Measurements from ENCODE around the gene MBP.

The MBP gene

DNA sequence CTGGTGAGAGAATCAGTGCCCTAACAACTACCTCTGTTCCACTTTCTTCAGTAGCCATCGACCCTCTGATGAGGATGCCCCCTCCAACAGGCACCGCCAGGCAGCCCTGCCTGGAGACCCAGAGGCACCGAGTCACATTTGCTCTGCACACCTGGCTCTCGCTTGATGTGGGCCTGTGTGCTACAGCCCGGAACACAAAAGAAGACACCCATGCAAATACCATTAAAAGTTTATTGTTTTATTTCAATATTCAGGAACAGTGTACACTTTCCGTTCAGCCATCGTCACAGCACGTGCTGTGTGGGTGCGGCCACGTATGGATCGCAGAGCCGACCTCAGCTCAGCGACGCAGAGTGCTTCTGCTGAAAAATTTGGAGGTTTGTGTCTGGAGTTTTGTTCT lies 154.0 kb downstream of the MBP start:
- no peak for TF ChIP-seq ZFX (IDR thresholded peaks at IDR 0.05)
- H3K27ac ChIP-seq, result no peak overlapping the region

DNA sequence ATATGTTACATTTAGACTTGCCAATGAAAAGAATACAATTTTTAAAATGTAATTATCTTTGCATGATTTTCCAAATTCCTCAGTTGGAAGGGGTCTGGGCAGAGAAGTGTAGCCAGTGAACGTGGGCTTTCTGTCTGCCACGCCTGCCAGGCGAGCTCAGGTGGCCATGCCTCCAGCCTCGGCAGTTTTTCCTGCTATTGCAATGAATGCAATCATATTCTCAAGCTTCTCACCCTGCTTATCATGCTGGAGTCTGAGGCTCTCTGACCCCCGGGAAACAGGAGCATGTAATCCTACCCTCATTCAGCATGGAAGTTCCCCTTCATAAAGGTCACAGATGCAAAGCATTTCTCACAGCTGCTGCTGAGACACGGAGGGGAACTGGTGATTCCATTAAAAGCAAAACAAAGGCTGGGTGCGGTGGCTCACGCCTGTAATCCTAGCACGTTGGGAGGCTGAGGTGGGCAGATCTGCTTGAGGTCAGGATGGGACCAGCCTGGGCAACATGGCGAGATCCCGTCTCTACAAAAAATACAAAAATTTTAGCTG lies 154.8 kb downstream of the MBP start:
- H3K27ac ChIP-seq, result no peak overlapping the region
- TF ChIP-seq, protein P1, sequence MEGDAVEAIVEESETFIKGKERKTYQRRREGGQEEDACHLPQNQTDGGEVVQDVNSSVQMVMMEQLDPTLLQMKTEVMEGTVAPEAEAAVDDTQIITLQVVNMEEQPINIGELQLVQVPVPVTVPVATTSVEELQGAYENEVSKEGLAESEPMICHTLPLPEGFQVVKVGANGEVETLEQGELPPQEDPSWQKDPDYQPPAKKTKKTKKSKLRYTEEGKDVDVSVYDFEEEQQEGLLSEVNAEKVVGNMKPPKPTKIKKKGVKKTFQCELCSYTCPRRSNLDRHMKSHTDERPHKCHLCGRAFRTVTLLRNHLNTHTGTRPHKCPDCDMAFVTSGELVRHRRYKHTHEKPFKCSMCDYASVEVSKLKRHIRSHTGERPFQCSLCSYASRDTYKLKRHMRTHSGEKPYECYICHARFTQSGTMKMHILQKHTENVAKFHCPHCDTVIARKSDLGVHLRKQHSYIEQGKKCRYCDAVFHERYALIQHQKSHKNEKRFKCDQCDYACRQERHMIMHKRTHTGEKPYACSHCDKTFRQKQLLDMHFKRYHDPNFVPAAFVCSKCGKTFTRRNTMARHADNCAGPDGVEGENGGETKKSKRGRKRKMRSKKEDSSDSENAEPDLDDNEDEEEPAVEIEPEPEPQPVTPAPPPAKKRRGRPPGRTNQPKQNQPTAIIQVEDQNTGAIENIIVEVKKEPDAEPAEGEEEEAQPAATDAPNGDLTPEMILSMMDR (conservative IDR thresholded peaks at IDR 0.05), result no peak
- TF ChIP-seq ZFX (IDR thresholded peaks at IDR 0.05), result no peak

DNA sequence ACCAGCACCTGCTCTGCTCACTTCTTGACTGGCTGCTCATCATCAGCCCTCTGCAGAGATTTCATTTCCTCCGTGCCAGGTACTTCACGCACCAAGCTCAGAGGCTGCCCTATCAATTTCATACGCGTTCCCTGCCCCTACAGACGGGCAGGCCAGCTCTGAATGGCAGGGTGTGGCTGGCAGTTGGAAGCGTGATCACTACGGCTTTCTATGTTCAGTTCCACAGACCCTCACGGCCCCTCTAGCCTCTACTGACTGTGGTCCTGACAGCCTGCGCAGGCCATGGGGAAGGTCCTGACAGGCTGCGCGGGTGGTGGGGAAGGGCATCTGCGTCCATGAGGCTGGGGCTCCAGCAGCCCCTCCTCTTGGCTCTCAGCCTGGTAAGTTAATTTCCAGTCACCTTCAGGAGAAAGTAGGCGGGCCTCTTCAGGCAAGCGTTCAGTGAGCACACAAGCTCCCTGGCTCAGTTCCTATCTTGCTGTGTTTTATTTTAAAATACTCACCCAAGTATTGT lies 155.4 kb downstream of the MBP start:
- TF ChIP-seq, protein P1 (conservative IDR thresholded peaks at IDR 0.05), result no peak
- TF ChIP-seq ZFX (IDR thresholded peaks at IDR 0.05), result no peak
- H3K27ac ChIP-seq, result no peak overlapping the region

DNA sequence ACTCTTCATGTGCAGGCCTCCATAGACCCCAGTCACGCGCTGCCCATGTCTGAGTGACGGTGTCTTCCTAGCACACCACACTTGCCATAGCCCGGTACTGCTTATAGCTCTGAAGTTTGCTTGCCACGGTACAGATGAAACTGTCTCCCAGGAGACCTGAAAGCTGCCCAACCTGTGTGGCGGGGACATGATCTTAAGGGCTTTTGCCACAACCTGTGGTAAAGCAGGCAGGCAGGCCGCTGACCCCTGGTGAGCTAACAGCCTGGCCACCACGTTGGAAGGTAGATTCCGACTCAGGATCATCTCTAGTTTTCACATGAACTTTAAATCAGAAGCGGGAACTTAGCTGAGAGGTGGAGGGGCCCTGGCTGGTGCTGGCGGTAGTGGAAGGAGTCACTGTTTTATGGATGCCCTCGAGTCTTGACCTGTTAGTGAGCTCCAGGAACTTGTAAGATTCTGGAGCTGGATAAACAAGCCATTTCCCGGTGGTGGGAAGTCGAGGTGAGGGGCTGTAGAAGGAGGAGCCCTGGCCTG lies 156.9 kb downstream of the MBP start:
- no peak overlapping the region for H3K27ac ChIP-seq
- TF ChIP-seq, protein P1 (conservative IDR thresholded peaks at IDR 0.05), result no peak
- no peak for TF ChIP-seq ZFX (IDR thresholded peaks at IDR 0.05)

DNA sequence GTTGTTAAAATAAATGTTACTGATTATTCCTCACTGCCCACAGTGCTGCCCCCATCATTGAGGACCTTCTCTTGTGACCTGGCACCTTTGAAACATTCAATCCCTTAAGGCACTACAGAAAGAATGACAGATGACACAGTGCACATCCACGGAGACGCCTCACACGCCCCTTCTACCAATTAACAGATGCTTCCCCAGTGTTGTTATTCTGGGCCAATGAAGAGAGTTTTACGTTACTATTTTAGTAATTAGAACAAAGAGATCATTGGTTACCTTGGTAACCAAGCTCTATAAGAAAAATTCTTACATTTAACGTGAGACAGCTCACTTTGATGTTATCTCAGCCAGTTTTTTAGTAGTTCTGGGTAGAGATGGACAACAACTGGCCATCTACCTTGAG lies 158.2 kb downstream of the MBP start:
- TF ChIP-seq ZFX (IDR thresholded peaks at IDR 0.05), result no peak
- TF ChIP-seq, protein P1 (conservative IDR thresholded peaks at IDR 0.05), result no peak
- no peak overlapping the region for H3K27ac ChIP-seq

DNA sequence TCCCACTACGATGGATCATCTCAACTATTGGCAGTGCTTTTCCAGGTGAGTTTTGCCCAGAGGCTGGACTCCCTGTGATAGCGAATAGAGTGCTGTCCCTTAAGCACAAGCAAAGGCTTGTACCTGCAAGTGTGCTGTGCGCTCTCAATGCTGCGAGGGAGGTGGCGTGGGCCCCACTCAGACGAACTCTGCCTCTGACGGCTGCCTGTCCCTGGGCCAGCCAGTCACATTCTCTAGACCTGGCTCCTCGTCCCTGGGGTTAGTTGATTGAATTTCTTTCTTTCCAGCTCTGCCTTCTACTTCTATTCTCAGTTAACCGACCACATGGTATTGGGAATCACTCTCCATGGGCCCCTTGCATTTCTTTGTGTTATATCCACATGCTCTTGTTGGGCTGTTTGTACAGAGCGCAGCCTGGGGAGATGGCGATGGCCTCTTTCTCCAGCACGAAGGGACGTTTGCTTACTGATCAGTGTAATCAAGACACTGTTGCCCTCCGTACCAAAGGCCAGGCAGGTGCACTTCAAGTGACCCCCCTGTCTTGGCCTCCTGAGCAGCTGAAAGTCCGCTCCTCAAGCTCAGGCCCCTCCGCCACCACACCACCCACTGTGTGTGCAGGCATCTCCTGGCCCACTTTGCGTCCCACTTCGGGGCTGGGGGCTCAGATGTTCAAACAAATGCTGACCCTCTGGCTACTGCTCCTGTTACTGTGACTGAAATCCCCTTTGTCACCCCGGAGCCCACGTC lies 158.9 kb downstream of the MBP start:
- no peak for TF ChIP-seq ZFX (IDR thresholded peaks at IDR 0.05)
- TF ChIP-seq, protein P1 (conservative IDR thresholded peaks at IDR 0.05), result no peak
- H3K27ac ChIP-seq, result no peak overlapping the region

DNA sequence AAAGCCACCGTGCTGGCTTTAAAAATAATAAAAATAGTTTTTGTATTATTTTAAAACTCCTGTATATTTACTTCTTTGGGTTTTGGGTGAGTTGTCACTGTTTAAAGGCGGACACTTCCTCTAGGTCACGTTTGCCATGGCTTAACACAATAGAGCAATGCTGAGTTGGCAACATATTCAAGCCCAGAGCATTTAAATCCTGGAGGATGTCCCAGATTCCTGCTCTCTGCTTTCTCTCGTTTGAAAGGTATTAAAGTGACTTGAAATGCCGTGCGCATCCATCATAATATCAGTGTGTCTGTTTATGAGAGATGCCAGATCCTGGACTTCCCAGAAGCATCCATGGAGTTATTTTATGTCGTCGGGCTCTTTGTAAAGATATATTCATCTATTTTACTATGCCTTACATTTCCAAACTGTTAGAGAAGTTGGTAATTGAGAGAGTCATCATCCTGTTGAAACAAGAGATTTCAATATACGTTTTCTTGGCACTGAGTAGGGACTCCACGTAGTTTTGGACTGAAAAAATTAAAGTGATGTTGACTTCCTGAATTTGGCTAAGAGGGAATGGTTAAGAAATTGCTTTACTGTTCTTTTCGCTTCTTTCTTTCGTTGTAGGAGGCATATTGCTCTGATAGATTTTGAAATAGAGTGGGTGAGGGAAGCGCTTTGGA lies 159.6 kb downstream of the MBP start:
- TF ChIP-seq, protein P1 (conservative IDR thresholded peaks at IDR 0.05), result no peak
- TF ChIP-seq ZFX (IDR thresholded peaks at IDR 0.05), result no peak
- no peak overlapping the region for H3K27ac ChIP-seq

Measured in C4-2B (cell line).